ENCODE data around the gene NEFH.

DNA sequence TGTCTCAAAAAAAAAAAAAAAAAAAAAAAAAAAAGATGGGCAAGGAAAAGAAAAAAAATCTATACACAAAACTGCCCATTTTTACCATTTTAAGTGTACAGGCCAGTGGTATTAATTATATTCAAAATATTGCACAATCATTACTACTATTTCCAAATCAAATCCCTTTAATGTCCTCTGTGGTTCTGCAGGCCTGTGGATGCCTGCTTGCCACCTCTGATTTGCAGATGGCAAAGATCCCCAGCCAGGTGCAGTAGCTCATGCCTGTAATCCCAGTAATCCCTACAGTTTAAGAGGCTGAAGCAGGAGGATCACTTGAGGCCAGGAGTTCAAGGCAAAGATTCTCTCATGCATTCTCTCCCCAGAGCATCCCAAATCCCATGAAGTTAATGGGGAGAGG lies 21.5 kb upstream of the NEFH start:
- TF ChIP-seq, protein P1, sequence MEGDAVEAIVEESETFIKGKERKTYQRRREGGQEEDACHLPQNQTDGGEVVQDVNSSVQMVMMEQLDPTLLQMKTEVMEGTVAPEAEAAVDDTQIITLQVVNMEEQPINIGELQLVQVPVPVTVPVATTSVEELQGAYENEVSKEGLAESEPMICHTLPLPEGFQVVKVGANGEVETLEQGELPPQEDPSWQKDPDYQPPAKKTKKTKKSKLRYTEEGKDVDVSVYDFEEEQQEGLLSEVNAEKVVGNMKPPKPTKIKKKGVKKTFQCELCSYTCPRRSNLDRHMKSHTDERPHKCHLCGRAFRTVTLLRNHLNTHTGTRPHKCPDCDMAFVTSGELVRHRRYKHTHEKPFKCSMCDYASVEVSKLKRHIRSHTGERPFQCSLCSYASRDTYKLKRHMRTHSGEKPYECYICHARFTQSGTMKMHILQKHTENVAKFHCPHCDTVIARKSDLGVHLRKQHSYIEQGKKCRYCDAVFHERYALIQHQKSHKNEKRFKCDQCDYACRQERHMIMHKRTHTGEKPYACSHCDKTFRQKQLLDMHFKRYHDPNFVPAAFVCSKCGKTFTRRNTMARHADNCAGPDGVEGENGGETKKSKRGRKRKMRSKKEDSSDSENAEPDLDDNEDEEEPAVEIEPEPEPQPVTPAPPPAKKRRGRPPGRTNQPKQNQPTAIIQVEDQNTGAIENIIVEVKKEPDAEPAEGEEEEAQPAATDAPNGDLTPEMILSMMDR (conservative IDR thresholded peaks at IDR 0.05; ENCODE audit: low read depth, low read length) = no peak
- TF ChIP-seq EZH2 (IDR thresholded peaks at IDR 0.05; ENCODE audit: borderline replicate concordance, low read depth, low read length, poor library complexity, severe bottlenecking) = no peak

Measured in A673 (cell line).